HG02763 (cell line): ENCODE measurements around the gene ZFP14.
"Not testable (repeated sequence)": the region's sequence is repeated elsewhere in the genome, so short reads cannot be mapped to it uniquely, and the experiment has no call there.

ENCODE experiments used
- ATAC-seq: cut with Tn5 transposase; IDR thresholded peaks from one replicate; pipeline ENCODE4 v1.9.1; 2021; ENCODE audit warnings: mild to moderate bottlenecking, moderate library complexity; ENCODE audit not compliant: unreplicated experiment

Gene ZFP14

DNA sequence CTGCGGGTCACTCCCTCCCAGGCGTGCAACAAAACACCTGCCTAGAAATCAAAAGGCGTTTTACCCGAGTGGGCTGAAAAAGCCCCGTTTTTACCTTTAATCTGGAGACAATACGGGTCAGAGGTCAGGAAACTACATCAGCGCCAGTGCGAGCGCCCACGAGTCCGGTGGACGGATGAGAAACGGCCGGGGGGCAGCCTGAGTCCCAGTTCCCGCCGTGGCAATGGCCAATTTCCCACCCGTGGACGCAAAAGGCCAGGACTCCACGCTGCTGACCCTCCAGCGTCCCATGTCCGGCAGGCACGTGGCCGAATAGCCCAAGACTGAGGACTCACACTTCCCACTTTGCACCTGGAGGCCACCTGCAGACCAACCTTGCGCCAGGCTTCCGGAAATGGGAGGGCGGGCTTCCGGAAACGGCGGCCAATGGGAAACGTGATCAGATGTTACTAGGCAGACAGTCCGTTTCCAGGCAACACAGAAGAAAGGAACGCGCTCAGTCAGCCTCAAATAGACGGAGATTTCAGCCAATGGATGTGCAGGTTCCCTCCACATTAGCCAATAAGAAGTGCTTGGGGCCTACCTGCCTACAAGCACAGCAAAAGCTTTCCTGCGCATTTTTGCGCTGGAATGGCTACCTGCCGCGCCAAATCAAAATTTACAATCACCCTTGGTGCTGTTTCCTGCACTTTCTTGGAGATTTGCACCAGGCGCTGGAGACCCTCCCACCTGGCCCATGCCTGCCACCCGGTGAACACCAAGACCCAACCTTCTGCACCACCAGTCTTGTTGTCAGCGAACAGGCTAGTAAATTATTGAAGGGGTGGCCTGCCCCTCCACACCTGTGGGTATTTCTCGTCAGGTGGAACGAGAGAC lies 47.4 kb downstream of the ZFP14 start:
- no peak for ATAC-seq

DNA sequence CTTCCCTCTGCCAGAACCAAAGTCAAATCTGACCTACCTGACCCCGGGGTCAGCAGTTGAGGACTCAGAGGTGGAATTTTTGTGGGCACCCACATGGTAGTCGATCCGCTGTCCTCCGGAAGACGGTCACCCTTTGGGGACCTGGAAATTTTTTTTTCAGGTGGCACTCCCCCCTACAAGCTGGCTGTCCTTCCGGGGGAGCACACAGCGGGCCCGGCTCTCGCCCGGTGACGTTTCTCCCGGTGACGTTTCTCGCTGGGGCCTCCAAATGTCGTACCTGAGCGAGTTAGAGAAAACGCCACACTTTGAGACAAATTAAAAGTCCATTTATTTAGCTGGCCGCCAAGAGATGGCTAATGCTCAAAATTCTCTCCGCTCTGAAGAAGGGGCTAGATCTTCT lies 48.8 kb downstream of the ZFP14 start:
- no peak for ATAC-seq

DNA sequence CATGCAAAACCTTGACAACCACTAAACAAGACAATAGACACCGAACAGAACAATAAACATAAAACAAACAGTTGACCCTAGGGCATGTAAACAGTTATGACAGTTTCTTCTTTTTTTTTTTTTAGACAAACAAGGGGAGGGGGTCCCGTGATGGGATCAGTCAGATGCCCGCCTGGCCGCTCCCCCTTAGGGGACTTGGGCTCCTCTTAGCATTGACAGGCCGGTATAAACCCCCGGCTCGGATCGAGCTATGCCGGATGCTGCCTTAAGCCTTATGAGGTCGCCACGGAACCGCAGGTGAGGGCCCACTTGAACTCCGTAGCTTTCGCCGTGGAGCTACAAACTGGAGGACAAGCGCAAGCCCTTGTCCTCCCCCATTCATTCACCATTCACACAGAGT lies 49.5 kb downstream of the ZFP14 start:
- not testable (repeated sequence) for ATAC-seq

DNA sequence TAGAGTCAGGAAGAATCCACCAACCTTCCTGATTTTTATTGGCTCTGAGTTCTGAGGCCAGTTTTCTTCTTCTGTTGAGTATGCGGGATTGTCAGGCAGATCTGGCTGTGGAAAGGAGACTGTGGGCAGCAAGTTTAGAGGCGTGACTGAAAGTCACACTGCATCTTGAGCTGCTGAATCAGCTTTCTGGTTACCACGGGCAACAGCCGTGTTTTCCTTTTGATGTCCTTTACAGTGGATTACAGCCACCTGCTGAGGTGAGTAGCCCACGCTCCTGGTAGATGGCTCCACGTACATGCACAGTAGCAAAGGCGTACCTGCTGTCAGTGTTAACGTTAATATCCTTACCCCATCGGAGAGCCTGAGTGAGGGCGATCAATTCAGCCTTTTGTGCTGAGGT lies 52.4 kb downstream of the ZFP14 start:
- not testable (repeated sequence) for ATAC-seq

DNA sequence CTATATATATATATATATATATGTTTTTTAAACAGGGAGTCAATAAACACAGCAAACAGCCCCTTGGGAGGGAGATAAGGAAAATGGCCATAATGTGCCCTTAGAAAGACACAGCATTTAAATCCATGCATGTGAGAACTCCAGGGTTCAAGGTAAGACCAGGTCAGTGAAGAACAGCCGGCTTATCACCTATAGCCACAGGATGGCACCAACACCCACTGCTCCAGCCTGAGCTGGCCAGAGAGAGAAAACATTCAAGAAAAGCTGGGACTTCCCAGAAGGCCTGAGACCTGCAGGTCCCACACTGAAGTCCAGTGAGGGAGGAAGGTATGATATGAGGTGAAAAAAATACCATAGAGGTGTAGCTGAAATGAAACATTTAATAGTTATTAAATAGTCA lies 63.8 kb downstream of the ZFP14 start:
- ATAC-seq = not testable (repeated sequence)

DNA sequence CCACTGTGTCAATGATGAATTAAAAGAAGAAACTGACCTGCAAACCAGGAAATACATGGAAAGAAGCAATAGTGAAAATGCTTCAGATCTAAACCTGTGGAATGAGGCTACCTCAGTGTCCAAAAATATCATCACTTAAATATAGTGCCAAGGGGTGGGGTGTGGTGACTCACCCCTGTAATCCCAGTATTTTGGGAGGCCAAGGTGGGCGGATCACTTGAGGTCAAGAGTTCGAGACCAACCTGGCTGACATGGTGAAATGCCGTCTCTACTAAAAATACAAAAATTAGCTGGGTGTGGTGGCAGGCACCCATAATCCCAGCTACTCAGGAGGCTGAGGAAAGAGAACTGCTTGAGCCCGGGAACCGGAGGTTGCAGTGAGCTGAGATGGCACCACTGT lies 64.9 kb downstream of the ZFP14 start:
- not testable (repeated sequence) for ATAC-seq

DNA sequence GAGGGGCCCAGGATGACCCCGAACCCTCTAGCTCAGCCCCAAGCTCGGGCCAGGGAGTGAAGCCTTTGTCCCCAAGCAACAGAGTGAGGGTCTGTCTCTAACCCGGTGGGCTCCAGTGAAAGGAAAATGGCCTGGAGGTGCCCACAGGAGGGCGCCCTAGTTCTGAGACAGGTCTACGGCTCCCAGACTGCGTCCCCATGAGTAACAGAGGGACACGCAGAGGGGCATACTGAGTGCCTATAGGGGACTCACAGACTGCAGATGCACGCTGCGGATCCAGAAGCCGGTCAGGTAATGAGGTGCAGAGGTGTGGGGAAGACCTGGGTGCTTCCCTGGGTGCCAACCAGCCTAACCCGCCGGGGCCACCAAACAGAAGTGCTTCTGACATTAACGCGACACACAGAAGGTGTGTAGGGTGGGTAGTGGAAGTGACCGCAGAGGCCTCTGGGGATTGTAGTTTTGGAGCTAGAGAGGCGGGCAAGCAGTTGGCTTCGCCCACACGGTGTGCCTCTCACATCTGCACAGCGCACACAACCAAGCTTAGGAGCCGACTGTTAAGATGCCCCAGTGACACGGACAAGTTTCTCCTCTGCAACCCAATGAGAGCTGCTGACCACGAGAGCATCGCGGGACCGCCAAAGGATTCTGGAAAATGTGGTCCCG lies 67.8 kb downstream of the ZFP14 start:
- ATAC-seq = not testable (repeated sequence)

DNA sequence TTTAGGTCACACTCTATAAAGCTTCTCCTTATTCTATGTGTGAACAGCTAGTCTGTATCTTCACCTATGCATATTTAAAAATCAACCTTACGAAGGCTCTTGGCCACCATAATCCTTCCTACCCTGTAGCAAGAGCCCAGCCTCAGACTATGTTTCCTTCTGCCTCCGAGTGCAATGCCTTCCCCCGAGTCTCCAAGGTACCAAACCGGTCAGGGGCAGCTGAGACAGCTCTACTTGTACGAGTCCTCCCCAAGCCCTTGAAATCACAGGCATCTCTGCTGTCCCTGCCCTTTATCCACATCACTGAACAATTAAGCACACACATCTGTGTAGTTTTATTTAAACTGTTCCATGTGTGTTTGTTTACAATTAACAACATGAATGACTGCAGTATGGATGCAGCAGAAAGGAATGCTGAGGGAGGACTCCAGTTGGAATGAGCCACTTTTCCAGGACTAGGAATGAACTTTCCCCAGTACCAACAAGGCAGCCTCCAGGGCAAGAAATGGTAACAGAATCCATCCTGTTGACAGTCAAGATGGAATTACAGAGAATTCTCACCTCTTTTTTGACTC lies 68.5 kb downstream of the ZFP14 start:
- ATAC-seq = not testable (repeated sequence)

DNA sequence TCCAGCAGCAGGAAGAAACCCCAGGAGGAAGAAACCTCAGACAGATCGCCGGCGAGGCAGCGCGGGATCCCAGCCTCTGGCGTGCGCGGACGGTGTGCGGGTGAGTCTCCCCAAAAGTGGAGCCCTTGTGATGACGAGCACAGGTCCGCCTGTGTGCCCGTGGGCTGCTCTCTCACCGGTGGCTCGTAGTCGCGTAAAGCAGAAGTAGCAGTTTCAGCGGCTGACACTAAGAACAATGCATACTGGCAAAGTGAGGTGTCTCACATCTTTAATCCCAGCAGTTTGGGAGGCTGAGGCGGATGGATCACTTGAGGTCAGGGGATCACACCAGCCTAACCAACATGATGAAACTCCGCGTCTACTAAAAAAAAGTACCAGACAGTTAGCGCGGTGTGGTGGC lies 69.2 kb downstream of the ZFP14 start:
- ATAC-seq = not testable (repeated sequence)

DNA sequence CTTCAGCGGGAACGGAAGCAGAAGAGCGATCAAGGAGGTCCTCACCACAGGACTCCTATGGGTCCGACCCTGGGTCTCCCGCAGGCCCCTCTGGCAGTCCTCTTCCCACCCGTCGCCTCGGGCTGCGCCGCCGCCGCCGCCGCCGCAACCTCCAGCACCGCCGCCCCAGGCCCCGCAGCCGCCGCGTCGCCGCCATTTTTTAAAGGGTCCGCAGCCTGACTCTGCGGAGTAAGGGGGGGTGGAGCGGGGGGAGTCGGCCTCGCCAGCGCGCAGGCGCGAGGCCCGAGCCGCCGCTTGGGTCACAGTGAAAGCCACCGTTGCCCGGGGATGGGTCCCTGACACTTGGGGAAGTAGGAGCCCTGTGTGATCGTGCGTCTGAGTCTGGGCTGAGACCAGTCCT lies 69.7 kb downstream of the ZFP14 start:
- ATAC-seq = not testable (repeated sequence)

DNA sequence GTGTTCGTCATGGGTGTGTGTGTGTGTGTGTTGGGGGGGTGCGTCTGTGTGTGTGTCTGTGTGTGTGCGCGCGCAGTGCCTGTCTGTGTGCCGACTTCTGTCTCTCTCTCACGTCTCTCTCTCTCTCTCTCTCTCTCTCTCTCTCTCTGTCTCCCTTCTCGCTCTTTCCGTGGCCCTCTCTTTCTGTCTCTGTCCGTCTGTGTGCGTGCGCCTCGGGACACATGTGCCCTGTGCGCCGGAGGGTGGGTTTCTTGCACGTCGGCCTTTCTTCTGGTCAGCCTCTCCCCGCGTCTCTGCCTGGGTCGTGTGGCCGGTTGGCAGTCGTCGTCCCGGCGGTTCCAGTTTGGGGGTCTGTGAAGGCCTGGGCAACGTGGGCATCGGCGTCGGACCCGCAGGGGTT lies 86.7 kb downstream of the ZFP14 start:
- ATAC-seq = not testable (repeated sequence)
